Parathyroid adenoma (tissue), 2 donors: ENCODE data around the gene ANKRD18B.
"Not testable (repeated sequence)": the region's sequence is repeated elsewhere in the genome, so short reads cannot be mapped to it uniquely, and the experiment has no call there.

Experiments
- H2AFZ ChIP-seq: fragments of 300-600 bp; sonication (generic); one replicate; pipeline ENCODE4 v1.7.0; 2017; ENCODE audit warnings: antibody characterized with exemption, mild to moderate bottlenecking
- H3K27ac ChIP-seq: fragments of 300-600 bp; sonication (generic); one replicate; pipeline ENCODE4 v1.7.0; 2017
- H3K27me3 ChIP-seq: fragments of 300-600 bp; sonication (generic); one replicate; pipeline ENCODE4 v1.7.0; 2017; ENCODE audit warnings: low read length; ENCODE audit not compliant: control insufficient read depth, insufficient read depth
- H3K36me3 ChIP-seq: fragments of 300-600 bp; sonication (generic); one replicate; pipeline ENCODE4 v1.7.0; 2017; ENCODE audit warnings: low read length; ENCODE audit not compliant: control insufficient read depth, insufficient read depth
- H3K4me1 ChIP-seq: fragments of 300-600 bp; sonication (generic); one replicate; pipeline ENCODE4 v1.7.0; 2017; ENCODE audit warnings: control low read depth
- H3K4me2 ChIP-seq: fragments of 300-600 bp; sonication (generic); one replicate; pipeline ENCODE4 v1.7.0; 2017; ENCODE audit warnings: low read length
- H3K4me3 ChIP-seq: fragments of 300-600 bp; sonication (generic); one replicate; pipeline ENCODE4 v1.7.0; 2017; ENCODE audit warnings: low read depth, low read length
- H3K79me2 ChIP-seq: fragments of 300-600 bp; sonication (generic); one replicate; pipeline ENCODE4 v1.7.0; 2017; ENCODE audit warnings: control low read depth
- H3K9ac ChIP-seq: fragments of 300-600 bp; sonication (generic); one replicate; pipeline ENCODE4 v1.7.0; 2017; ENCODE audit warnings: mild to moderate bottlenecking
- H3K9me3 ChIP-seq: fragments of 300-600 bp; sonication (generic); one replicate; pipeline ENCODE4 v1.7.0; 2017; ENCODE audit warnings: low read length; ENCODE audit not compliant: control insufficient read depth
- CTCF ChIP-seq: fragments of 300-600 bp; sonication (generic); IDR thresholded peaks from one replicate; pipeline ENCODE4 v1.7.0; 2017; ENCODE audit warnings: antibody characterized with exemption, mild to moderate bottlenecking
- donor health status: primary hyperparathyroidism.

The ANKRD18B gene

DNA sequence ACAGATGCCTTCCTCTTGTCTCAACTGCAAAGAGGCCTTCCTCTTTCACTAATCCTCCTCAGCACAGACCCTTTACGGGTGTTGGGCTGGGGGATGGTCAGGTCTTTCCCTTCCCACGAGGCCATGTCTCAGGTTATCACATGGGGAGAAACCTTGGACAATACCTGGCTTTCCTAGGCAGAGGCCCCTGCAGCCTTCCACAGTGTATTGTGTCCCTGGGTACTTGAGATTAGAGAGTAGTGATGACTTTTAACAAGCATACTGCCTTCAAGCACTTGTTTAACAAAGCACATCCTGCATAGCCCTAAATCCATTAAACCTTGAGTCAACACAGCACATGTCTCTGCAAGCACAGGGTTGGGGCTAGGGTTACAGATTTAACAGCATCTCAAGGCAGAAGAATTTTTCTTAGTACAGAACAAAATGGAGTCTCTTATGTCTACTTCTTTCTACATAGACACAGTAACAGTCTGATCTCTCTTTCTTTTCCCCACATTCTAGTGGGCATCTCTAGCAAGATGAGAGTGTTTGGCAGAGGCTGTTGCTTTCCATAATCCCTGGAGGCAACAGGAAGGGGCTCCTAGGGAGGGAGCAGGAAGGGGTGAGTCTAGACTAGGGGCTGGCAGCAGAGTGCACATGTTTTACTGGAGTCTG lies 8.6 kb upstream of the ANKRD18B start:
- not testable (repeated sequence) for H3K4me1 ChIP-seq, H3K4me2 ChIP-seq, H2AFZ ChIP-seq, H3K36me3 ChIP-seq, H3K9me3 ChIP-seq, H3K27ac ChIP-seq, H3K4me3 ChIP-seq, H3K27me3 ChIP-seq, H3K79me2 ChIP-seq, H3K9ac ChIP-seq

DNA sequence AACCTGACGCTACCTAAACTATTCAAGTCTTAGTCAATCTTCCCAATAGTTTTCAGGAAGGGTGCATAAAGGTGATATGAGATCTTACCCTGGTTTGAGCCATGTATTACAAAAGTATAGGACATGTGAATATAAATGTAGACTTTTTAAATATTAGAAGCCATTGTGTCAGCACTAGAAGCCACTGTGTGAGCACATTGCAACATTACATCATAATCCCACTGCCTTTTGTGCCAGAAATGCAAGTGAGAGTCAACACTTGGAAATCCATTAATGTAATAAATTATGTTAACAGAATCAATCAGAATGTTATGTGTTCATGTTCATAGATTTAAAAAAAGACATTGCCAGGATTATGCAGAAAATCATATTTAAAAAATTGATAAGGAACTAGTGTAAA lies 7.7 kb upstream of the ANKRD18B start:
- not testable (repeated sequence) for H3K36me3 ChIP-seq, H3K9ac ChIP-seq, H2AFZ ChIP-seq, H3K27me3 ChIP-seq, H3K9me3 ChIP-seq, H3K4me2 ChIP-seq, H3K27ac ChIP-seq, H3K4me3 ChIP-seq, H3K79me2 ChIP-seq, H3K4me1 ChIP-seq

GRCh38 chr9:33517373-33517772 lies 6.7 kb upstream of the ANKRD18B start:
- no peaks in the 10 kb centered on the region for H3K36me3 ChIP-seq
- no peak overlapping the region for H2AFZ ChIP-seq
- peak; percentile 34 for TF ChIP-seq CTCF
- no peaks in the 10 kb centered on the region for H3K79me2 ChIP-seq
- no peak overlapping the region for H3K4me2 ChIP-seq
- H3K27me3 ChIP-seq = no peaks in the 10 kb centered on the region
- H3K9ac ChIP-seq = no peak overlapping the region
- H3K4me3 ChIP-seq = no peak overlapping the region
- no peaks in the 10 kb centered on the region for H3K9me3 ChIP-seq
- no peaks in the 10 kb centered on the region for H3K4me1 ChIP-seq
- H3K27ac ChIP-seq = no peak overlapping the region

DNA sequence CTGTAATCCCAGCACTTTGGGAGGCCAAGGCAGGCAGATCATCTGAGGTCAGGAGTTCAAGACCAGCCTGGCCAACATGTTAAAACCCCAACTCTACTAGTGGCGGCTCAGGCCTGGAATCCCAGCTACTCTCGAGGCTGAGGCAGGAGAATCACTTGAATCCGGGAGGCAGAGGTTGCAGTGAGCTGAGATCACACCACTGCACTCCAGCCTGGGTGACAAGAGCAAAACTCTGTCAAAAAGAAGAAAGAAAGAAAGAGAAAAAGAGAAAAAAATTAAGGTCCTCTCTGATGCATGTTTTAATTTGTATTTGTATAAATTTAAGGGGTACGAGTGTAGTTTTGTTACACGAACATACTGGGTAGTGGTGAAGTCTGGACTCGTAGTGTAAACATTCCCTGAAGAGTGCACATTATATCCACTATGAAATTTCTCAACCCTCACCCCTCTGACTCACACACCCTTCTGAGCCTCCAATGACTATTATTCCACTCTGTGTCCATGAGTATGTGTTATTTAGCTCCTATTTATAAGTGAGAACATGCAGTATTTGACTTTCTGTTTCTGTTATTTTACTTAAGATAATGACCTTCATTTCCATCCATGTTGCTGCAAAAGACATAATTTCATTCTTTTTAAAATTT lies 6.0 kb upstream of the ANKRD18B start:
- H3K4me1 ChIP-seq, H3K27me3 ChIP-seq, H2AFZ ChIP-seq, H3K4me2 ChIP-seq, H3K9ac ChIP-seq, H3K79me2 ChIP-seq, H3K4me3 ChIP-seq, H3K36me3 ChIP-seq, H3K9me3 ChIP-seq, H3K27ac ChIP-seq: not testable (repeated sequence)

DNA sequence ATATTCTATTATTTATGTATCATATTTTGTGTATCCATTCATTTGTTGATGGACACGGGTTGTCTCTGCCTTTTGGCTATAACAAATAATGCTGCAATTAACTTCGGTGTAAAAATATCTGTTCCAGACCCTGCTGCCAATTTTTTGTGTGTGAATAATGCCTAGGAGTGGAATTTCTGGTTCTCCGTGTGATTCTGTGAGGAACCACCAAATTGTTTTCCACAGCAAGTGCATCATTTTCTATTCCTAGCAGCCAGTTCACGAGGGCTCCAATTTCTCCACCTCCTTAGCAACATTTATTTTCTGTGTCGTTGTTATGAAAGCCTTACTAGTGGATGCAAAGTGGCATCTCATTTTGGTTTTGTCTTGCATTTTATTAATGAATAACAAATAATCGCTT lies 2.2 kb upstream of the ANKRD18B start:
- H3K27ac ChIP-seq, H3K4me1 ChIP-seq, H3K9ac ChIP-seq, H3K27me3 ChIP-seq, H3K4me3 ChIP-seq, H3K36me3 ChIP-seq, H3K4me2 ChIP-seq, H2AFZ ChIP-seq, H3K79me2 ChIP-seq, H3K9me3 ChIP-seq: not testable (repeated sequence)

- Histone ChIP-seq H3K79me2 (no peaks in the 10 kb centered on the region), H3K9me3 (no peaks in the 10 kb centered on the region), H3K4me3 (peak overlapping the region; percentile 46), H3K27me3 (no peaks in the 10 kb centered on the region), H3K9ac (no peak overlapping the region), H3K4me1 (no peaks in the 10 kb centered on the region), H3K36me3 (no peaks in the 10 kb centered on the region), H3K27ac (no peak overlapping the region), H2AFZ (no peak overlapping the region), H3K4me2 (peak overlapping the region; percentile 76)
- TF ChIP-seq CTCF = no peak
These were observed 376 bp downstream of the ANKRD18B start for GRCh38 chr9:33524306-33524947.

GRCh38 chr9:33528069-33528468 lies 4.0 kb downstream of the ANKRD18B start:
- H3K9me3 ChIP-seq, H3K4me1 ChIP-seq, H3K27me3 ChIP-seq, H2AFZ ChIP-seq, H3K4me2 ChIP-seq, H3K27ac ChIP-seq, H3K79me2 ChIP-seq, H3K36me3 ChIP-seq, H3K9ac ChIP-seq, H3K4me3 ChIP-seq: not testable (repeated sequence)

GRCh38 chr9:33533958-33534357 lies 9.9 kb downstream of the ANKRD18B start:
- not testable (repeated sequence) for H3K79me2 ChIP-seq, H3K27ac ChIP-seq, H3K4me2 ChIP-seq, H3K27me3 ChIP-seq, H3K4me3 ChIP-seq, H3K4me1 ChIP-seq, H3K36me3 ChIP-seq, H3K9me3 ChIP-seq, H2AFZ ChIP-seq, H3K9ac ChIP-seq
